ENCODE results near the gene RTL3.

DNA sequence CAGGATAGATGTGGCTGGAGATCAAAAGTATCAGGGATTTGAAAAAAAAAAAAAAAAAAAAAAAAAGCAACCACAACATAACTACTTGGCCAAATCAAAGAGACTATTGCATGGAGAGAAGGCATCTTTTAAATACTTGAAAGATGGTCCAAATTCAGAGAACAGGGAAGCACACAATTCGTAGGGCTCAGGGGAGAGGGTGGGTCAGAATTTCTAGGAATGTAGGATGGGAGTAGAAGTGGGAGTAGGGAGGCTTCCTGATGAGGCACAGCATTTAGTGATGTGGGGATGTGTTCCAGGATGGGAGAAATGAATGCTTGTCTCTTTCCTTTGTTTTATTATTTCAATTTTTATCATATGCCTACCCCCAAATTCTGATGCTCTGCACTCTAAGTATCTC, 36.3 kb downstream of the RTL3 start:
- no peak for TF ChIP-seq CTCF (IDR thresholded peaks at IDR 0.05)
- no peak for TF ChIP-seq POLR2A (IDR thresholded peaks at IDR 0.05)
- TF ChIP-seq POLR2AphosphoS5 (IDR thresholded peaks at IDR 0.05) = no peak

Measured in prostate gland (tissue), 2 donors.